Natural killer cell (primary cell): ENCODE measurements around the gene SLCO6A1. TPM values are rescaled to one million over a fixed set of nuclear protein-coding genes. Genes with fewer than 3 reads are reported as not detected.

ENCODE experiments used
- ATAC-seq, 3 donors: fragments of 150-1000 bp in 2 of 3; fragments of 200-7000 bp in 1 of 3; cut with Tn5 transposase; 1 replicate in 1 of 3; 2 replicates in 2 of 3; pipeline ENCODE4 v1.10.0; 2021; ENCODE audit warnings: mild to moderate bottlenecking in 2 of 3, moderate library complexity in 2 of 3
- DNase-seq, 2 donors: peaks; one replicate each; pipeline versions ENCODE4 v3.0.0 to v3.0.0-alpha.2; 2013 to 2021; ENCODE audit warnings: mixed read lengths in 1 of 2
- H3K27ac ChIP-seq: one replicate; pipeline ENCODE4 v1.5.1; 2013; ENCODE audit warnings: mild to moderate bottlenecking, low read length
- H3K27me3 ChIP-seq: one replicate; pipeline ENCODE4 v1.6.1; 2013; ENCODE audit warnings: low read length; ENCODE audit not compliant: control insufficient read depth, insufficient read depth
- H3K36me3 ChIP-seq: one replicate; pipeline ENCODE4 v1.6.1; 2013; ENCODE audit warnings: low read length; ENCODE audit not compliant: control insufficient read depth, insufficient read depth
- H3K4me1 ChIP-seq: one replicate; pipeline ENCODE4 v1.6.1; 2013; ENCODE audit warnings: low read length; ENCODE audit not compliant: control insufficient read depth, insufficient read depth
- H3K4me3 ChIP-seq: one replicate; pipeline ENCODE4 v1.5.1; 2013; ENCODE audit warnings: low read length
- H3K9me3 ChIP-seq: one replicate; pipeline ENCODE4 v1.6.1; 2013; ENCODE audit warnings: low read length; ENCODE audit not compliant: control insufficient read depth, insufficient read depth
- H3K27ac Mint-ChIP-seq, 2 donors: one replicate each; pipeline ENCODE4 v1.8.0; 2022; ENCODE audit warnings: mild to moderate bottlenecking in 2 of 2, mixed read lengths in 2 of 2, moderate library complexity in 1 of 2
- H3K27me3 Mint-ChIP-seq, 2 donors: one replicate each; pipeline ENCODE4 v1.8.0; 2022; ENCODE audit warnings: low read depth in 2 of 2, mixed read lengths in 2 of 2
- H3K36me3 Mint-ChIP-seq: one replicate; pipeline ENCODE4 v1.8.0; 2022; ENCODE audit warnings: mixed read lengths
- H3K4me1 Mint-ChIP-seq, 2 donors: one replicate each; pipeline ENCODE4 v1.8.0; 2022; ENCODE audit warnings: mixed read lengths in 2 of 2
- H3K4me3 Mint-ChIP-seq: one replicate; pipeline ENCODE4 v1.8.0; 2022; ENCODE audit warnings: mild to moderate bottlenecking, moderate library complexity, mixed read lengths
- H3K9me3 Mint-ChIP-seq, 2 donors: one replicate each; pipeline ENCODE4 v1.8.0; 2022; ENCODE audit warnings: mixed read lengths in 2 of 2
- CTCF ChIP-seq: fragments of 200-600 bp; IDR thresholded peaks from one replicate; pipeline ENCODE4 v1.8.0; 2022; ENCODE audit warnings: antibody characterized with exemption
- whole genome bisulfite sequencing: methylation state at CpG from one replicate; pipeline ENCODE4 v1.1.7; 2013; ENCODE audit warnings: missing lambda C conversion rate; ENCODE audit not compliant: insufficient coverage; 5-methylcytosine and 5-hydroxymethylcytosine counted together
- intact Hi-C: fragments of 100-400 bp; cut with micrococcal nuclease; formaldehyde crosslinking; loops from one replicate; pipeline ENCODE4 v1.14.2; 2022
- total RNA-seq, 4 donors: library from RNA; stranded (reverse); fragments of 120-200 nt in 1 of 4; gene quantifications; one replicate each; pipeline versions ENCODE4 v1.2.3 to v1.2.4, GENCODE V29; 2013 to 2022

Gene SLCO6A1
- total RNA-seq, 3 donors from 2014 or later (not counting 1 experiment from before 2014, with no cell fraction given): not detected

GRCh38 chr5:102375876-102376275, 122.9 kb downstream of the SLCO6A1 start:
- Histone ChIP-seq H3K27ac (no peak overlapping the region), H3K4me1 (no peaks in the 10 kb centered on the region), H3K27me3 (no peaks in the 10 kb centered on the region), H3K9me3 (no peaks in the 10 kb centered on the region), H3K4me3 (no peak overlapping the region), H3K36me3 (no peaks in the 10 kb centered on the region)
- Mint-ChIP-seq H3K27ac (no peak overlapping the region), H3K27me3 (peaks cover 0 to 18% of the 10 kb centered on the region in 2 donors), H3K9me3 (no peaks in the 10 kb centered on the region), H3K36me3 (no peaks in the 10 kb centered on the region), H3K4me1 (no peaks in the 10 kb centered on the region), H3K4me3 (no peak overlapping the region)
- DNase-seq (no peak), ATAC-seq (no peak)
- TF ChIP-seq CTCF: no peak
- 95% methylated on average over 2 of the region's 2 CpGs for WGBS
- intact Hi-C loops: no loop called here

- Mint-ChIP-seq H3K9me3 (no peaks in the 10 kb centered on the region), H3K36me3 (no peaks in the 10 kb centered on the region), H3K4me1 (no peaks in the 10 kb centered on the region), H3K27ac (no peak overlapping the region), H3K27me3 (peaks cover 0 to 18% of the 10 kb centered on the region in 2 donors), H3K4me3 (no peak overlapping the region)
- intact Hi-C loops: no loop called here
- H3K36me3 ChIP-seq: no peaks in the 10 kb centered on the region
- H3K27ac ChIP-seq: no peak overlapping the region
- WGBS: 50% methylated on average over 1 of the region's 1 CpG
- no peaks in the 10 kb centered on the region for H3K4me1 ChIP-seq
- H3K9me3 ChIP-seq: no peaks in the 10 kb centered on the region
- TF ChIP-seq CTCF: no peak
- no peak for ATAC-seq
- no peaks in the 10 kb centered on the region for H3K27me3 ChIP-seq
- no peak overlapping the region for H3K4me3 ChIP-seq
- DNase-seq: no peak
These were observed 123.5 kb downstream of the SLCO6A1 start for GRCh38 chr5:102375272-102375671.

- Histone ChIP-seq H3K4me3 (no peak overlapping the region), H3K36me3 (no peaks in the 10 kb centered on the region), H3K4me1 (no peaks in the 10 kb centered on the region), H3K27me3 (no peaks in the 10 kb centered on the region), H3K27ac (no peak overlapping the region), H3K9me3 (no peaks in the 10 kb centered on the region)
- DNase-seq (no peak), ATAC-seq (no peak)
- Mint-ChIP-seq H3K4me1 (no peaks in the 10 kb centered on the region), H3K36me3 (no peaks in the 10 kb centered on the region), H3K4me3 (no peak overlapping the region), H3K27me3 (no peaks in the 10 kb centered on the region), H3K9me3 (no peaks in the 10 kb centered on the region), H3K27ac (no peak overlapping the region)
- TF ChIP-seq CTCF: no peak
- intact Hi-C loops: no loop called here
These were observed 130.4 kb downstream of the SLCO6A1 start for GRCh38 chr5:102368392-102368791.

- no peak for ATAC-seq
- Mint-ChIP-seq H3K36me3 (no peaks in the 10 kb centered on the region), H3K27me3 (no peaks in the 10 kb centered on the region), H3K9me3 (no peaks in the 10 kb centered on the region), H3K27ac (no peak overlapping the region), H3K4me1 (no peaks in the 10 kb centered on the region), H3K4me3 (no peak overlapping the region)
- Histone ChIP-seq H3K36me3 (no peaks in the 10 kb centered on the region), H3K9me3 (no peaks in the 10 kb centered on the region), H3K4me1 (no peaks in the 10 kb centered on the region), H3K27me3 (no peaks in the 10 kb centered on the region), H3K27ac (no peak overlapping the region), H3K4me3 (no peak overlapping the region)
- 77% methylated on average over 2 of the region's 2 CpGs for WGBS
- no peak for TF ChIP-seq CTCF
- intact Hi-C loops: no loop called here
- DNase-seq: no peak
These were observed 157.0 kb downstream of the SLCO6A1 start for GRCh38 chr5:102341681-102342288.
